Common myeloid progenitor, CD34-positive (primary cell): ENCODE measurements around the gene ACTA2.

Experiments used
- CTCF ChIA-PET: fragments of 350-600 bp; sonication (Branson Sonifier 250); formaldehyde crosslinking; loops from one replicate; lab custom pipeline; 2021; ENCODE audit warnings: antibody characterized with exemption; lab: Charles Lee
- POLR2A ChIA-PET: fragments of 350-600 bp; sonication (Branson Sonifier 250); formaldehyde crosslinking; loops from one replicate; lab custom pipeline; 2021; ENCODE audit warnings: antibody characterized with exemption; lab: Charles Lee
- DNase-seq, 3 donors: peaks; one replicate each; pipeline versions ENCODE4 v3.0.0 to v3.0.0-alpha.2; 2013
- H3K27ac ChIP-seq, 2 experiments: 1 replicate in 1 of 2; 2 replicates in 1 of 2; pipeline ENCODE4 v1.7.0; 2013; ENCODE audit warnings: inconsistent platforms in 2 of 2, low read length in 2 of 2, mild to moderate bottlenecking in 2 of 2, low read depth in 1 of 2, moderate library complexity in 1 of 2; ENCODE audit not compliant: severe bottlenecking in 2 of 2, insufficient read depth in 1 of 2, poor library complexity in 1 of 2
- H3K27me3 ChIP-seq, 5 experiments: replicated peaks in 2 of 5; 1 replicate in 3 of 5; 2 replicates in 2 of 5; pipeline versions ENCODE4 v1.6.1 to v1.7.0; 2013; ENCODE audit warnings: low read length in 4 of 5, mild to moderate bottlenecking in 2 of 5, moderate library complexity in 2 of 5, inconsistent platforms in 1 of 5; ENCODE audit not compliant: insufficient read depth in 5 of 5, control insufficient read depth in 4 of 5
- H3K36me3 ChIP-seq, 4 experiments: 1 replicate in 2 of 4; 2 replicates in 2 of 4; pipeline versions ENCODE4 v1.6.1 to v1.7.0; 2013; ENCODE audit warnings: low read length in 3 of 4, control low read depth in 1 of 4, mild to moderate bottlenecking in 1 of 4; ENCODE audit not compliant: control insufficient read depth in 4 of 4, insufficient read depth in 4 of 4
- H3K4me1 ChIP-seq, 4 experiments: 1 replicate in 3 of 4; 2 replicates in 1 of 4; pipeline versions ENCODE4 v1.6.1 to v1.7.1; 2013; ENCODE audit warnings: low read length in 3 of 4, mild to moderate bottlenecking in 3 of 4, control low read depth in 1 of 4, inconsistent platforms in 1 of 4, moderate library complexity in 1 of 4; ENCODE audit not compliant: control insufficient read depth in 4 of 4, insufficient read depth in 4 of 4; ENCODE audit errors: control extremely low read depth in 1 of 4
- H3K4me3 ChIP-seq, 7 experiments: 1 replicate in 4 of 7; 2 replicates in 3 of 7; pipeline versions ENCODE4 v1.5.1 to v1.7.0; 2013; ENCODE audit warnings: mild to moderate bottlenecking in 7 of 7, low read length in 6 of 7, moderate library complexity in 6 of 7, inconsistent platforms in 2 of 7, low read depth in 2 of 7, control low read depth in 1 of 7; ENCODE audit not compliant: insufficient read depth in 4 of 7, control insufficient read depth in 1 of 7; ENCODE audit errors: extremely low read depth in 1 of 7
- H3K9me3 ChIP-seq, 5 experiments: 1 replicate in 4 of 5; 2 replicates in 1 of 5; pipeline versions ENCODE4 v1.6.1 to v1.7.1; 2013; ENCODE audit warnings: low read length in 4 of 5, mild to moderate bottlenecking in 2 of 5, inconsistent platforms in 1 of 5, low read depth in 1 of 5, moderate library complexity in 1 of 5; ENCODE audit not compliant: control insufficient read depth in 4 of 5, insufficient read depth in 2 of 5; ENCODE audit errors: control extremely low read depth in 1 of 5
- WGBS: methylation state at CpG from one replicate; pipeline ENCODE4 v1.1.5; 2013; ENCODE audit not compliant: insufficient coverage; 5-methylcytosine and 5-hydroxymethylcytosine counted together

ACTA2 gene

GRCh38 chr10:88946965-88947590 is 5.5 kb downstream of the ACTA2 start:
- no peaks in the 10 kb centered on the region for H3K27me3 ChIP-seq
- CTCF ChIA-PET: interaction anchor here (1.2 to 2.8 kb wide), 3 partner anchors 14 to 271 kb away, joined by 3 to 9 read pairs (median 4); no protein-coding TSS in a partner anchor
- no peak for DNase-seq
- H3K36me3 ChIP-seq: no peaks in the 10 kb centered on the region
- H3K4me1 ChIP-seq: peaks cover 0 to 16% (median 4%) of the 10 kb centered on the region in 4 experiments
- WGBS: 100% methylated on average over 4 of the region's 6 CpGs
- no peak overlapping the region for H3K4me3 ChIP-seq
- no peaks in the 10 kb centered on the region for H3K9me3 ChIP-seq
- no peak overlapping the region for H3K27ac ChIP-seq
- POLR2A ChIA-PET: interaction anchor here (0.6 kb wide), 1 partner anchor 293 kb away, joined by 3 read pairs; no protein-coding TSS in a partner anchor

DNA sequence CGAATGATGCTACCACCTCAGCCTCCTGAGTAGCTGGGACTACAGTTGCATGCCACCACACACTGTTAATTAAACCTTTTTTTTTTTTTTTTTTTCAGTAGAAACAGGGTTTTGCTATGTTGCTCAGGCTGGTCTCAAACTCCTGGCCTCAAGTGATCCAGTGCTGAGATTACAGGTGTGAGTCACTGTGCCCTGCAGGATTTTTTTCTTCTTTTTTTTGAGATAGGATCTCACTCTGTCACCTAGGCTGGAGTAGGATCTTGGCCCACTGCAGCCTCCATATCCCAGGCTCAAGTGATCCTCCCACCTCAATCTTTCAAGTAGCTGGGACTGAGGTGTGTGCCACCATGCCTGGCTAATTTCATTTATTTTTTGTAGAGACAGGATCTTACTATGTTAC is 6.4 kb downstream of the ACTA2 start:
- Histone ChIP-seq H3K27me3 (no peaks in the 10 kb centered on the region), H3K4me1 (peaks cover 0 to 16% (median 4%) of the 10 kb centered on the region in 4 experiments), H3K36me3 (peaks cover 0 to 2% (median 0%) of the 10 kb centered on the region in 4 experiments), H3K4me3 (no peak overlapping the region), H3K9me3 (no peaks in the 10 kb centered on the region), H3K27ac (no peak overlapping the region)
- no peak for DNase-seq
- CTCF ChIA-PET: interaction anchor here (1.2 to 2.8 kb wide), 4 partner anchors 10 to 272 kb away, joined by 3 to 9 read pairs (median 8); partner anchors contain the start of gene FAS
- WGBS: 100% methylated on average over 1 of the region's 1 CpG
- POLR2A ChIA-PET: no interaction called here

DNA sequence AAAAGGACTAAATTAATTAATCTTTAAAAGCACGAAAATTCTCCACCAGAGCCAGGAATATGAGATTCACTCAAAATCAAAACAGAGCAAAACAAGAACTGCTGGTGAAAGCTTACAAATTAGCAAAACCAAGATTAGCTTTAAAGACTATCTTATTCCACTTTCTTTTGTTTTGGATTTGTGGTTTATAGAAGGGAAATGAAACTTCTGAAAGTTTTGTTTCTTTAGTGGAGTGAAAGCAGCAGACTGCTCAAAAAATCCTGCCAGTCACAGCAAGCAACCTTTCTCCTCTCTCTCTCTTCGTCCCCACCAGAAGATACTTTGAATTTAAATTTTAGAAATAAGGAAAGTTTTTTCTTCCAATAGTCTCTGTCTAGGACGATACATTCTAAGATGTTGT is 7.8 kb downstream of the ACTA2 start:
- WGBS: 60% methylated on average over 1 of the region's 3 CpGs
- Histone ChIP-seq H3K9me3 (no peaks in the 10 kb centered on the region), H3K4me3 (no peak overlapping the region), H3K36me3 (peaks cover 0 to 5% (median 0%) of the 10 kb centered on the region in 4 experiments), H3K27ac (no peak overlapping the region), H3K27me3 (no peaks in the 10 kb centered on the region), H3K4me1 (peaks cover 0 to 7% (median 1%) of the 10 kb centered on the region in 4 experiments)
- ChIA-PET POLR2A (no interaction called here), CTCF (interaction anchor here (0.6 to 4.0 kb wide), 8 partner anchors 8 to 273 kb away, joined by 3 to 28 read pairs (median 6); partner anchors contain the start of gene FAS)
- no peak for DNase-seq

DNA sequence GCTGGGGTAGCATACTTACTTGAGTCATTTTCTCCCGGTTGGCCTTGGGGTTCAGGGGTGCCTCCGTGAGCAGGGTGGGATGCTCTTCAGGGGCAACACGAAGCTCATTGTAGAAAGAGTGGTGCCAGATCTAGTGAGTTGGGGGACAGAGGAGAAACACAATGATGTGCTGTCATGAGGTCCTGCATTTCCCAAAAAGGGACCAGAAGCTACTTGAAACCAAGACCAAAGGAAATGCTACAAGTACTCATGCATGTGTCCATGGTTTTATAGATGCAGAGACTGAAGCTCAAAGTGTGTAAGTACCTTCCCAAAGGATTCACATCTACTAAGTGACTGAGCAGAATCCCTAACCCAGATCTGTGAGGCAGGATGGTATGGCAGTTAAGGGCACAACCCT is 8.8 kb downstream of the ACTA2 start:
- DNase-seq: no peak
- Histone ChIP-seq H3K36me3 (peaks cover 0 to 9% (median 0%) of the 10 kb centered on the region in 4 experiments), H3K27me3 (no peaks in the 10 kb centered on the region), H3K27ac (no peak overlapping the region), H3K4me3 (no peak overlapping the region), H3K9me3 (no peaks in the 10 kb centered on the region), H3K4me1 (peaks cover 0 to 7% (median 1%) of the 10 kb centered on the region in 4 experiments)
- 100% methylated on average over 3 of the region's 3 CpGs for WGBS
- ChIA-PET POLR2A (no interaction called here), CTCF (interaction anchor here (0.8 to 4.0 kb wide), 8 partner anchors 10 to 267 kb away, joined by 3 to 28 read pairs (median 4); partner anchors contain the start of gene FAS)

DNA sequence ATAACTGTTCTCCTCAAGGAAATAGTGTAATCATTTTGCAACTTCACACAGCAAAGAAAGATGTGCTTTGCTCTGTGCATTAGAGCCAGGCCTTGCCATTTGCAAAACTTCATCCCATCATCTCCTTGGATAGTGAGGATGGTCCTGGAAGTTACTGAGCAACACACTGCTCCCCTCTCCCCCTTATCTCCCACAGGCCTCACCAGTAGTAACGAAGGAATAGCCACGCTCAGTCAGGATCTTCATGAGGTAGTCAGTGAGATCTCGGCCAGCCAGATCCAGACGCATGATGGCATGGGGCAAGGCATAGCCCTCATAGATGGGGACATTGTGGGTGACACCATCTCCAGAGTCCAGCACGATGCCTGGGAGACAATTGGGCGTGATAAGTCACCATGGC is 11.5 kb downstream of the ACTA2 start:
- CTCF ChIA-PET: interaction anchor here (0.8 to 1.6 kb wide), 3 partner anchors 9 to 273 kb away, joined by 3 to 5 read pairs (median 3); no protein-coding TSS in a partner anchor
- peaks cover 0 to 21% (median 1%) of the 10 kb centered on the region in 4 experiments for H3K36me3 ChIP-seq

DNA sequence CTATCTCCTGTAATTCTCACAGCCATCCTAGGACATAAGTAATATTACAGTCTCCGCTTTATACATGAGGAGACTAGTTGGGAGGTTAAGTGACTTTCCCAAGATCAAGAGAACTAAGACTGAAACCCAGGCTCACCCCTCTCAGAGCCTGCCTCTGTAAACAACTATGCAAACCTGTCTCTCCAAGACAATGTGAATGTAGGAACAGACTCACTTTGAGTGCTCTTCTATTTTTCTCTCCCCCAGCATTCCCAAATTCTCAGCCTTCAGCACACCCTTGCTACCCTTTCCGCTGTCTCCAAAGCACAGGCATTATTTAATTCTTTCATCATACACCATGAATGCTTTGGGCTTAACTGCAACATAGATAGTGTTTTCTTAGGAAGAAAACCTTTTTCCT is 13.6 kb downstream of the ACTA2 start:
- CTCF ChIA-PET: interaction anchor here (0.6 to 2.1 kb wide), 2 partner anchors 11 to 276 kb away, joined by 3 to 7 read pairs; no protein-coding TSS in a partner anchor
- H3K9me3 ChIP-seq: no peaks in the 10 kb centered on the region
- 100% methylated on average over 2 of the region's 2 CpGs for WGBS

More for the DNA sequence above, 11.5 kb downstream of the ACTA2 start:
- Histone ChIP-seq H3K4me1 (peaks cover 0 to 7% (median 1%) of the 10 kb centered on the region in 4 experiments), H3K27me3 (no peaks in the 10 kb centered on the region), H3K27ac (no peak overlapping the region), H3K4me3 (no peak overlapping the region), H3K9me3 (no peaks in the 10 kb centered on the region)
- WGBS: 98% methylated on average over 5 of the region's 6 CpGs
- POLR2A ChIA-PET: no interaction called here
- DNase-seq: no peak

DNA sequence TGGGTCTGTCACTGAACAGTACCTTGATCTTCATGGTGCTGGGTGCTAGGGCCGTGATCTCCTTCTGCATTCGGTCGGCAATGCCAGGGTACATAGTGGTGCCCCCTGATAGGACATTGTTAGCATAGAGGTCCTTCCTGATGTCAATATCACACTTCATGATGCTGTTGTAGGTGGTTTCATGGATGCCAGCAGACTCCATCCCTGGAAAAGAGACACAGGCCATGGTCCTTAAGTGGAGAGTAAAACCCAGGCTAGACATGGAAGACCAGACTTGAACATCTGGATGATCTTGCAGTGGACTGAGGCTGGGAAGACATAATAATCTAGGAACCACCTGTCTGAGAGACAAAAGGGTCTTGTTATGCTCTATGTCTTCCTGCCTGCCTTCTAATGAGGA is 14.5 kb downstream of the ACTA2 start:
- WGBS: no CpG with 5 or more reads among the region's 3 CpGs
- no peak overlapping the region for H3K27ac ChIP-seq
- no peak overlapping the region for H3K4me3 ChIP-seq
- CTCF ChIA-PET: interaction anchor here (0.7 to 2.9 kb wide), 8 partner anchors 12 to 364 kb away, joined by 3 to 17 read pairs (median 5); no protein-coding TSS in a partner anchor
- H3K36me3 ChIP-seq: peaks cover 0 to 21% (median 1%) of the 10 kb centered on the region in 4 experiments
- no peaks in the 10 kb centered on the region for H3K27me3 ChIP-seq
- POLR2A ChIA-PET: no interaction called here
- peaks cover 0 to 8% (median 3%) of the 10 kb centered on the region in 4 experiments for H3K4me1 ChIP-seq
- H3K9me3 ChIP-seq: no peaks in the 10 kb centered on the region
- no peak for DNase-seq

More for the DNA sequence above, 13.6 kb downstream of the ACTA2 start:
- Histone ChIP-seq H3K27ac (no peak overlapping the region), H3K4me3 (no peak overlapping the region), H3K27me3 (no peaks in the 10 kb centered on the region), H3K36me3 (peaks cover 0 to 21% (median 1%) of the 10 kb centered on the region in 4 experiments), H3K4me1 (peaks cover 0 to 8% (median 3%) of the 10 kb centered on the region in 4 experiments)
- POLR2A ChIA-PET: no interaction called here
- DNase-seq: no peak
